ENCODE results near the gene ALG14.

Gene ALG14

GRCh38 chr1:94927405-94928175 lies 145.2 kb downstream of the ALG14 start:
- no peak for DNase-seq (ENCODE audit: low read depth)

GRCh38 chr1:94926915-94927404 lies 145.8 kb downstream of the ALG14 start, which contains the start of gene CNN3:
Gene CNN3 (minus strand): TSS chr1:94927110. CDS start chr1:94926894, 216 bp downstream.
- DNase-seq (ENCODE audit: low read depth), result peak; percentile 97

GRCh38 chr1:94926126-94926914 lies 146.4 kb downstream of the ALG14 start:
- no peak for DNase-seq (ENCODE audit: low read depth)

- DNase-seq (ENCODE audit: low read depth), result peak; percentile 81
These were observed 147.1 kb downstream of the ALG14 start for GRCh38 chr1:94925561-94926125.

GRCh38 chr1:94925004-94925403 lies 147.7 kb downstream of the ALG14 start:
- DNase-seq (ENCODE audit: low read depth), result no peak
